Measurements from ENCODE around the gene ARL4C. TPM values are rescaled to one million over a fixed set of nuclear protein-coding genes. Genes with fewer than 3 reads are reported as not detected.
A peak's percentile ranks its signal among the peaks of the same experiment; 100 is the strongest.

The ARL4C gene
- total RNA-seq, 1 donor from 2014 or later: 20.9 TPM

GRCh38 chr2:234514099-234514498 is 17.2 kb upstream of the ARL4C start:
- Mint-ChIP-seq H3K4me3 (no peak overlapping the region), H3K4me1 (no peaks in the 10 kb centered on the region), H3K27ac (no peak overlapping the region), H3K9me3 (no peaks in the 10 kb centered on the region), H3K27me3 (peaks cover 8% of the 10 kb centered on the region), H3K36me3 (ENCODE audit: low read depth) (no peaks in the 10 kb centered on the region)
- ChIA-PET POLR2A (no interaction called here), CTCF (no interaction called here)
- no peak for TF ChIP-seq CTCF (IDR thresholded peaks at IDR 0.05)
- ATAC-seq (ENCODE audit: low read depth): no peak
- intact Hi-C loops (cut with micrococcal nuclease): no loop called here
- no peak for DNase-seq

GRCh38 chr2:234512884-234513669 is 16.2 kb upstream of the ARL4C start:
- ChIA-PET CTCF (no interaction called here), POLR2A (no interaction called here)
- Mint-ChIP-seq H3K4me3 (no peak overlapping the region), H3K4me1 (no peaks in the 10 kb centered on the region), H3K36me3 (ENCODE audit: low read depth) (no peaks in the 10 kb centered on the region), H3K27ac (no peak overlapping the region), H3K9me3 (no peaks in the 10 kb centered on the region), H3K27me3 (peaks cover 8% of the 10 kb centered on the region)
- intact Hi-C loops (cut with micrococcal nuclease): no loop called here
- ATAC-seq (ENCODE audit: low read depth) (no peak), DNase-seq (no peak)
- TF ChIP-seq CTCF (IDR thresholded peaks at IDR 0.05): no peak

GRCh38 chr2:234502919-234503285 is 6.0 kb upstream of the ARL4C start:
- H3K27me3 Mint-ChIP-seq: peaks cover 23% of the 10 kb centered on the region
- no peak for ATAC-seq (ENCODE audit: low read depth)
- H3K36me3 Mint-ChIP-seq (ENCODE audit: low read depth): no peaks in the 10 kb centered on the region
- H3K9me3 Mint-ChIP-seq: no peaks in the 10 kb centered on the region
- no peak for TF ChIP-seq CTCF (IDR thresholded peaks at IDR 0.05)
- intact Hi-C loops (cut with micrococcal nuclease): no loop called here
- peaks cover 15% of the 10 kb centered on the region for H3K4me1 Mint-ChIP-seq
- H3K27ac Mint-ChIP-seq: no peak overlapping the region
- H3K4me3 Mint-ChIP-seq: no peak overlapping the region
- no peak for DNase-seq
- ChIA-PET CTCF (interaction anchor here (1.3 to 5.6 kb wide), 4 partner anchors 42 to 367 kb away, joined by 3 to 117 read pairs (median 18); no protein-coding TSS in a partner anchor), POLR2A (no interaction called here)

GRCh38 chr2:234502285-234502918 is 5.5 kb upstream of the ARL4C start:
- CTCF ChIA-PET: interaction anchor here (0.8 to 5.6 kb wide), 5 partner anchors 43 to 366 kb away, joined by 3 to 117 read pairs (median 6); no protein-coding TSS in a partner anchor
- TF ChIP-seq CTCF (IDR thresholded peaks at IDR 0.05): no peak
- intact Hi-C loops (cut with micrococcal nuclease): no loop called here
- Mint-ChIP-seq H3K4me3 (no peak overlapping the region), H3K27me3 (peaks cover 23% of the 10 kb centered on the region), H3K36me3 (ENCODE audit: low read depth) (no peaks in the 10 kb centered on the region), H3K9me3 (no peaks in the 10 kb centered on the region), H3K4me1 (peaks cover 18% of the 10 kb centered on the region), H3K27ac (no peak overlapping the region)
- no peak for DNase-seq
- POLR2A ChIA-PET: interaction anchor here (0.6 kb wide), 1 partner anchor 291 kb away, joined by 5 read pairs; no protein-coding TSS in a partner anchor
- no peak for ATAC-seq (ENCODE audit: low read depth)

GRCh38 chr2:234500394-234501006 is 3.6 kb upstream of the ARL4C start:
- ATAC-seq (ENCODE audit: low read depth) (peak; percentile 68), DNase-seq (peak; percentile 58)
- CTCF ChIA-PET: interaction anchor here (0.5 to 5.6 kb wide), 13 partner anchors 9 to 642 kb away, joined by 3 to 117 read pairs (median 5); no protein-coding TSS in a partner anchor
- TF ChIP-seq CTCF (IDR thresholded peaks at IDR 0.05): peak; percentile 39
- Mint-ChIP-seq H3K4me3 (no peak overlapping the region), H3K27ac (no peak overlapping the region), H3K9me3 (no peaks in the 10 kb centered on the region), H3K27me3 (peaks cover 18% of the 10 kb centered on the region), H3K4me1 (peaks cover 26% of the 10 kb centered on the region), H3K36me3 (ENCODE audit: low read depth) (peaks cover 4% of the 10 kb centered on the region)
- intact Hi-C loops (cut with micrococcal nuclease): loop anchor here (1.0 to 2.0 kb wide), 9 partner anchors 44 to 1096 kb away; partner anchors contain the start of gene HJURP
- POLR2A ChIA-PET: interaction anchor here (0.7 to 1.2 kb wide), 2 partner anchors 8 to 365 kb away, joined by 3 to 4 read pairs; no protein-coding TSS in a partner anchor

Measured in activated B cell treated with CpG ODN at 0.5 μM for 24 hours (primary cell).